Tibial nerve (tissue), 3 donors: ENCODE measurements around the gene MLPH.

Experiments
- POLR2A ChIP-seq, 2 donors: fragments of 450-650 bp; IDR thresholded peaks; one replicate each; pipeline ENCODE4 v1.6.1; 2017; ENCODE audit warnings: antibody characterized with exemption in 2 of 2, mild to moderate bottlenecking in 2 of 2, moderate library complexity in 2 of 2
- TF ChIP-seq, protein P1 (sequence below), 5 experiments: fragments of 200-600 bp in 3 of 5; fragments of 450-650 bp in 2 of 5; sonication (generic) in 3 of 5; IDR thresholded peaks; one replicate each; pipeline ENCODE4 v1.5.1; 2016 to 2019; ENCODE audit warnings: antibody characterized with exemption in 5 of 5, mild to moderate bottlenecking in 3 of 5, moderate library complexity in 2 of 5

DNA sequence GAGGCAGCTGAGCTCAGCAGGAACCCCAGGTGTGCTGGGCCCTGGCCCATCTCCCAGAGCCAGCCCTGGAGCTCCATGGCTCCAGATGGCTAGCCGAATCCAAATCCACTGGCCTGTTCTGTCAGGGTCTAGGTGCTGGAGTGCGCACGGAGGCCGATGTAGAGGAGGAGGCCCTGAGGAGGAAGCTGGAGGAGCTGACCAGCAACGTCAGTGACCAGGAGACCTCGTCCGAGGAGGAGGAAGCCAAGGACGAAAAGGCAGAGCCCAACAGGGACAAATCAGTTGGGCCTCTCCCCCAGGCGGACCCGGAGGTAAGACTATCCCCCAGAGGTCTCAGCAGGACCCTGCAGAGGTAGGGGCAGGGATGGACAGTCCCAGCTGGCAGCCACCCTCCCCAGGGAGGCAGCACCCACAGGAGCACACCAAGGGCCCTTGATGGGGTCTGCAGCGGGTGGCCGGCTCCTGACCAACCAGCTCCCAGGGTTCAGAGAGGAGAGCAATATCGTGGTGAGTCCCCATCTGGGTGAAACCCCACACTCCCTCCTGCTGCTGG is 53.2 kb downstream of the MLPH start:
- TF ChIP-seq, protein P1, sequence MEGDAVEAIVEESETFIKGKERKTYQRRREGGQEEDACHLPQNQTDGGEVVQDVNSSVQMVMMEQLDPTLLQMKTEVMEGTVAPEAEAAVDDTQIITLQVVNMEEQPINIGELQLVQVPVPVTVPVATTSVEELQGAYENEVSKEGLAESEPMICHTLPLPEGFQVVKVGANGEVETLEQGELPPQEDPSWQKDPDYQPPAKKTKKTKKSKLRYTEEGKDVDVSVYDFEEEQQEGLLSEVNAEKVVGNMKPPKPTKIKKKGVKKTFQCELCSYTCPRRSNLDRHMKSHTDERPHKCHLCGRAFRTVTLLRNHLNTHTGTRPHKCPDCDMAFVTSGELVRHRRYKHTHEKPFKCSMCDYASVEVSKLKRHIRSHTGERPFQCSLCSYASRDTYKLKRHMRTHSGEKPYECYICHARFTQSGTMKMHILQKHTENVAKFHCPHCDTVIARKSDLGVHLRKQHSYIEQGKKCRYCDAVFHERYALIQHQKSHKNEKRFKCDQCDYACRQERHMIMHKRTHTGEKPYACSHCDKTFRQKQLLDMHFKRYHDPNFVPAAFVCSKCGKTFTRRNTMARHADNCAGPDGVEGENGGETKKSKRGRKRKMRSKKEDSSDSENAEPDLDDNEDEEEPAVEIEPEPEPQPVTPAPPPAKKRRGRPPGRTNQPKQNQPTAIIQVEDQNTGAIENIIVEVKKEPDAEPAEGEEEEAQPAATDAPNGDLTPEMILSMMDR (IDR thresholded peaks at IDR 0.05): no peak
- TF ChIP-seq POLR2A (IDR thresholded peaks at IDR 0.05): no peak
